Measurements from ENCODE around the gene ZSCAN20. TPM values are rescaled to one million over a fixed set of nuclear protein-coding genes. Genes with fewer than 3 reads are reported as not detected.
A peak's percentile ranks its signal among the peaks of the same experiment; 100 is the strongest.

The ZSCAN20 gene
- total RNA-seq, 6 experiments from 2014 or later: 0.81 to 2.7 (median 1.4) TPM

DNA sequence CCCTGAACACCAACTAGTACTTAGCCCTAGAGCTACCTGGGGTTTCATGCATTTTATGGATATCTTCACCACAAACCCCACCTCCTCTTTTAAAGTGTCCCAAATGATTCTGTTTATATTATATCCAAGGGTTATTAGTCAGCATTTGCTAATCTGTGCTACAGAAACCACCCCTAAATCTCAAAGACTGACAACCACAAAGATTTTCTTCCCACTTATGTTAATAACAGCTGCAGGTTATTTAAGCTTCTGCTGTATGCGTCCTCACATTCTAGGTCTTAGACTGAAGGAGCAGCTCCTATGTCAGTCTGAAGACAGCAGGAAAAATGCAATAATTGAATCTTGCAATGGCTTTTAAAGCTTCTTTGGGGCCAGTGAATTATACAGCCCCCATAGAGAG is 30.3 kb upstream of the ZSCAN20 start:
- no peaks in the 10 kb centered on the region for H3K36me3 ChIP-seq
- intact Hi-C loops (cut with DNase I): no loop called here
- TF ChIP-seq, protein P1, sequence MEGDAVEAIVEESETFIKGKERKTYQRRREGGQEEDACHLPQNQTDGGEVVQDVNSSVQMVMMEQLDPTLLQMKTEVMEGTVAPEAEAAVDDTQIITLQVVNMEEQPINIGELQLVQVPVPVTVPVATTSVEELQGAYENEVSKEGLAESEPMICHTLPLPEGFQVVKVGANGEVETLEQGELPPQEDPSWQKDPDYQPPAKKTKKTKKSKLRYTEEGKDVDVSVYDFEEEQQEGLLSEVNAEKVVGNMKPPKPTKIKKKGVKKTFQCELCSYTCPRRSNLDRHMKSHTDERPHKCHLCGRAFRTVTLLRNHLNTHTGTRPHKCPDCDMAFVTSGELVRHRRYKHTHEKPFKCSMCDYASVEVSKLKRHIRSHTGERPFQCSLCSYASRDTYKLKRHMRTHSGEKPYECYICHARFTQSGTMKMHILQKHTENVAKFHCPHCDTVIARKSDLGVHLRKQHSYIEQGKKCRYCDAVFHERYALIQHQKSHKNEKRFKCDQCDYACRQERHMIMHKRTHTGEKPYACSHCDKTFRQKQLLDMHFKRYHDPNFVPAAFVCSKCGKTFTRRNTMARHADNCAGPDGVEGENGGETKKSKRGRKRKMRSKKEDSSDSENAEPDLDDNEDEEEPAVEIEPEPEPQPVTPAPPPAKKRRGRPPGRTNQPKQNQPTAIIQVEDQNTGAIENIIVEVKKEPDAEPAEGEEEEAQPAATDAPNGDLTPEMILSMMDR (IDR thresholded peaks at IDR 0.05): no peak
- TF ChIP-seq POLR2A (IDR thresholded peaks at IDR 0.05): no peak
- DNase-seq (no peak), ATAC-seq (no peak)
- H3K4me3 ChIP-seq: no peak overlapping the region
- no peaks in the 10 kb centered on the region for H3K9me3 ChIP-seq
- 60% methylated on average over 1 of the region's 1 CpG for WGBS (ENCODE audit: insufficient coverage, low coverage, low lambda C conversion rate, missing lambda C conversion rate)
- H3K27ac ChIP-seq: no peak overlapping the region
- no peaks in the 10 kb centered on the region for H3K27me3 ChIP-seq
- H3K4me1 ChIP-seq: no peaks in the 10 kb centered on the region

DNA sequence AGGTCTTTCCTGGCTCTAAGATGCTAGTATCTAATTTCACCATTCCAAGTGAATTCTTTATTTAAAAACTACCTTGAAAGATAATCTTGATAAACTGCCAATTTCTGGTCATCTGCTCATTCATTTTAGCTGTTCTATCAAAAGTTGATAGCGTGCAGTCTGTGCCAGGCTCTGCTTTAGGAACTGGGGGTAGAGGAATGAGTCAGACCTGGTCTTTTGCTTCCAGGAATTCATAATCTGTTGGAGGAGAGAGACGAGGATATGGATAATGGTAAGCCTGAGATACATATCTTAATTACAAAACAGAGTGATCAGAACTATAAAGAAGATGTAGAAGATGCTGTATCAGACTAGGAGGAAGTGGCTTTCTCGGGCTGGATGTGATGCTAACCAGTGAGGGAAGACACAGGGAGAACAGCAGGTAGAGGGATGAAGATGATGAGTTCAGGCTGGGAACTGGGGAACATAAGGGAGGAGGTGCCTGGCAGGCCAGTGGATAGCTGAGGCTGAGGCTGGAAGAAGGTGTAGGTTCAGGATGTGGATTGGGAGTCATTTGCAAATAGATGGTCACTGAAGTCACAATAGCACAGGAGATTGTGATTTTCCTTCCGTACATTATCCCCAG is 29.3 kb upstream of the ZSCAN20 start:
- Histone ChIP-seq H3K36me3 (no peaks in the 10 kb centered on the region), H3K9me3 (no peaks in the 10 kb centered on the region), H3K27me3 (no peaks in the 10 kb centered on the region), H3K4me3 (no peak overlapping the region), H3K27ac (no peak overlapping the region), H3K4me1 (no peaks in the 10 kb centered on the region)
- no peak for ATAC-seq
- DNase-seq: no peak
- intact Hi-C loops (cut with DNase I): no loop called here
- WGBS (ENCODE audit: insufficient coverage, low coverage, low lambda C conversion rate, missing lambda C conversion rate): 27% methylated on average over 3 of the region's 4 CpGs
- no peak for TF ChIP-seq POLR2A (IDR thresholded peaks at IDR 0.05)
- TF ChIP-seq, protein P1 (IDR thresholded peaks at IDR 0.05): no peak

DNA sequence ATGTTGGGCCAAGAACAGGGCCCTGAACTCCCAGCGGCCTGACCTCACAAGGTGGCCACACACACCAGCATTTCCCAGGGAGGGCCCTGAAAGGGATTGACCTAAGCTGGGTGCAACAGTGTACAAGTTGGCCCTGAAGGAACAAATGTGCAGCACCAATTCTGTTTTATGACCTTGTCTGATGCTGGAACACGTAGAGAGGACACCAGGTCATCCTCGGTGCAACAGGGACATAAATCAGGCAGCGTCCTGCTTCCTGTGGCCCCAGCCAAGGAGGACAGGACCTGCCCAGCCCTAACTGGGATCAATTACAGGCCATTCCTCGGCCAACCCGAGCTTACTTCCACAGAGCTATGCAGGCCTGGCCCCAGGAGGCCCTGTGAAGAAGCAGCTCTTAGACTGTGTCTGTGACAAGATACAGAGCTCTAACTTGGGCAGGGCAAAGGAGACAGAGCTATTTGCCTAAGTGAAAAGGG is 28.7 kb upstream of the ZSCAN20 start:
- ATAC-seq: peak; percentile 53 to 78 (median 57)
- intact Hi-C loops (cut with DNase I): no loop called here
- no peak overlapping the region for H3K4me3 ChIP-seq
- no peaks in the 10 kb centered on the region for H3K27me3 ChIP-seq
- no peaks in the 10 kb centered on the region for H3K9me3 ChIP-seq
- 29% methylated on average over 1 of the region's 6 CpGs for WGBS (ENCODE audit: insufficient coverage, low coverage, low lambda C conversion rate, missing lambda C conversion rate)
- no peaks in the 10 kb centered on the region for H3K4me1 ChIP-seq
- TF ChIP-seq, protein P1 (IDR thresholded peaks at IDR 0.05): no peak
- no peak for TF ChIP-seq POLR2A (IDR thresholded peaks at IDR 0.05)
- H3K27ac ChIP-seq: no peak overlapping the region
- no peaks in the 10 kb centered on the region for H3K36me3 ChIP-seq
- no peak for DNase-seq

DNA sequence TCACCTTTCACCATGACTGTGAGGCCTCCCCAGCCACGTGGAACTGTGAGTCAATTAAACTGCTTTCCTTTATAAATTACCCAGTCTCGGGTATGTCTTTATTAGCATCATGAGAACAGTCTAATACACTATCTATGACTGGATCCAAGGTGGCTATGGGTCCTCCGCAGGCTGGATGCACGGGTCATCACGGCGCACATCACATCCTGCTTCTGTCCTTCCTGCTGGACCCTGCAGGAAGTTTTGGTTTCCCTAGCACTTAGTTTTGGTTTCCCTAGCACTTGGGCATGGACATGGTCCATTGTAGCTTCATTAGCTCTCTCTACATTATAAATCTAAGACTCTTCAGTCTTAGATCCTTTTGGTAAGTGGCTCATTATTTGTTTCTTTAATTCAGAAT is 27.3 kb upstream of the ZSCAN20 start:
- no peak overlapping the region for H3K4me3 ChIP-seq
- no peak overlapping the region for H3K27ac ChIP-seq
- DNase-seq (no peak), ATAC-seq (peak; percentile 28 to 51 (median 32))
- intact Hi-C loops (cut with DNase I): no loop called here
- no peaks in the 10 kb centered on the region for H3K27me3 ChIP-seq
- WGBS (ENCODE audit: insufficient coverage, low coverage, low lambda C conversion rate, missing lambda C conversion rate): 80% methylated on average over 5 of the region's 6 CpGs
- TF ChIP-seq POLR2A (IDR thresholded peaks at IDR 0.05): no peak
- TF ChIP-seq, protein P1 (IDR thresholded peaks at IDR 0.05): no peak
- H3K4me1 ChIP-seq: no peaks in the 10 kb centered on the region
- H3K36me3 ChIP-seq: no peaks in the 10 kb centered on the region
- H3K9me3 ChIP-seq: no peaks in the 10 kb centered on the region
